Umbilical cord (tissue), 2 donors: Measurements from ENCODE around the gene PLA2G3. TPM values are rescaled to one million over a fixed set of nuclear protein-coding genes. Genes with fewer than 3 reads are reported as not detected.

ENCODE experiments used
- DNase-seq: peaks from one replicate; pipeline ENCODE4 v3.0.0-alpha.2; 2015; ENCODE audit warnings: low spot score
- total RNA-seq: library from RNA; depleted of rRNA; stranded (reverse); fragments of >200 nt; gene quantifications from one replicate; pipeline ENCODE4 v1.2.3, GENCODE V29; 2014; ENCODE audit warnings: low replicate concordance; ENCODE audit not compliant: insufficient read depth

PLA2G3 gene
- total RNA-seq, 1 donor from 2014 or later = 0.24 TPM

DNA sequence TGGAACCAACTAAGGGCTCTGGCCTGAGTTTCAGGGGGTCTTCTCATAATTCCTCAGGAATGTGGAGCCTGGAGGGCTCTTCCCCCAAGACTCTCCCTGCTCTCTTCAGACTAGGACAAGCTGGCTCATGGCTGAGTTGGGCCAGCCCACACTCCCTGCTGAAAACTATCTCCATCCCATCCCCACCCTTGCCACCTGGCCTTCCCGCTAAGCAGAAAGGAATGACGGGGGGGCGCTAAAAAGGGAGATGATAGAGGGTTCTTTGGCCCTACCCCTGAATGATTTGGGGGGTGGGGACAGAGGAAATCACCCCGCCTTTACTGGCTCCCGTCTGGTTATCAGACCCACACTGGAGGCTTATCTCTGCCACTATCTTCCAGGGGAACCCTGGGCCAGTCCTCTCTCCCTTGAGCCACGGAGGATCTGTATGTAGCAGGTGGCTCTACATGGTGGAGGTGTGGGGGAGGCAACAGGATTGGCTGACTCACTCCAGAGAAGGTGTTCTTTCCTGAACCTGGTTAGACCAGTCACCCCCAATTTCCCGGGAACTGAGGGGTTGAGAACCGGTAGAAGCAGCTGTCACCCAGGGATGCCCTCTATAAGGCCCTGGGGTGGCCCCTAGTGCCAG lies 53.5 kb downstream of the PLA2G3 start:
- no peak for DNase-seq

DNA sequence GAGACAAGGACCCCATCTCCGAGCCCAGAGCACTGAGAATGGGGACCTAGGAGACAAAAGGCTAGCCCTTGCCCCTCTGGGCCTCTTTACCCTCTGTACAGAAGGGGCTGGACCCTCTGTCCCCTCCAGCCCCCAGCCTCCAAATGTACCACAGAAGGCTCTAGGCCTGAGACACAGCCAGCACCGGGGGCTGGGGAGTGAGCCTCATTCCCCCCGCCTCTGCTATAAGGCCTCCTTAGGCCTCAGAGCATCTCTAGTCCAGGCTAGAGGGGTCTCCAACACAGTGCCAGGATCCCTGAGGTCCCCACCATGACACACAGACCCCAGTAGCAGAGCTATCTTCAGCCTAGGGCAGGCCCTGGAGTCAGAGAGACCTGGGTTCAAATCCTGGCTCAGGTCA lies 54.4 kb downstream of the PLA2G3 start:
- no peak for DNase-seq

DNA sequence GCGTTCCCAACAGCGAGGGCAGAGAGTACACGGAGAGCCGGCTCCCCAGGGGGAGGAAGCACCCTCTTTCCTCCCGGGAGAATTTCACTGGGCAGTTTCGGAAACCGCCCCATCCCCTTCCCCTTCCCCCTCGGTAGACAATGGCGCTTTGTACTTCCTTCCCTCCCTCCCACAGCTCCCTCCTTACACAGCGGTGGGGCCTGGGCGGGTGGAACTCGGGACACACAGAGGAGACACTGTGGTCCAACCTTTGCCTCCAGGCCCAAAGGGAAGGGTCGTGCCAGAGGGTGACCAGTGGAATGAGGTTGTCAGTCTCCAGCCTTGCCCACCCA lies 54.8 kb downstream of the PLA2G3 start:
- DNase-seq = no peak

DNA sequence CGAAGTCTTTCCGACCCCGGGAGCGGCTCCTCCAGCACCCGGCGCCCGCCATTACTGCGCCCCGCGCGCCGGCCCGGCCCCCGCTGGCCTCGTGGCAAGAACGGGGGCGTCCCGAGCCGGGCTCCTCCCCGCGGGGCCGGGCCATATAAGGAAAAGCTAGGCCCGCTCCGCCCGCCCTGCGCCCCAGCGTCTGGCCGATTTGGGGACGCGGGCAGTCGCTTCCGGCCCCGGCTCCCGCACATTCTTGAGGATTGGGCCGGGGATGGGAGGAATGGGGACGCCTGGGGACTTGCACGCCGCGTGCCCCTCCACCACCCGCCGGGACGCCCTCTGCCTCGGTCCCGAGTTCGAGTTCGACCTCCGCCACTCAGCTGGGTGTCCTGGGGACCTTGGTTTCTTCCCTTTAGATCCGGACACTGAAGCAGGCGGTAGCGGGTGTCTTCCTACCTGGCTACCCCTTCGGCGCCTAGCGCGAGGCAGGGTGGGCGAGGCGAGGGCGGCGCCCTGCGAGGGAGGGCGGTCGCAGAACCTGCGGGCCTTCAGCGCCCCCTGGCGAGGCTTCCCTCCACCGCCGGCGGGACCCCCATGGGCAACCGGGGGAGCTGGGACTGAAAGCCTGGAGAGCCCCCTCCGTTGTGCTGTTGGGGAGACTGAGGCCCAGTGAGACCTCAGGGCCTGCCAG lies 55.4 kb downstream of the PLA2G3 start:
- DNase-seq = peak; percentile 90

Other genes starting within 250 kb of the PLA2G3 start
- gene MORC2, start 171.7 kb downstream of the PLA2G3 start, total RNA-seq = 11.3 TPM
- 52.7 TPM for gene TUG1, start 171.2 kb downstream of the PLA2G3 start, total RNA-seq
- 198 TPM for gene SMTN, start 59.2 kb downstream of the PLA2G3 start, total RNA-seq
- 313 TPM for gene SELENOM, start 32.9 kb downstream of the PLA2G3 start, total RNA-seq
- gene INPP5J, start 17.5 kb downstream of the PLA2G3 start, total RNA-seq = 6.3 TPM
- gene RNF185, start 19.7 kb upstream of the PLA2G3 start, total RNA-seq = 32.0 TPM
- 56.3 TPM for gene LIMK2, start 71.8 kb upstream of the PLA2G3 start, total RNA-seq
- 17.3 TPM for gene PIK3IP1, start 152.0 kb upstream of the PLA2G3 start, total RNA-seq
- 9.1 TPM for gene PATZ1, start 205.8 kb upstream of the PLA2G3 start, total RNA-seq